Stimulated activated CD8-positive, alpha-beta memory T cell treated with anti-CD3 and anti-CD28 coated beads, Interleukin-15, amount 100 ng/mL, for 24 hours (primary cell): ENCODE results near the gene BICDL1.

Experiments
- DNase-seq: peaks from one replicate; pipeline ENCODE4 v3.0.0-alpha.2; 2020; ENCODE audit warnings: low read depth

BICDL1 gene

DNA sequence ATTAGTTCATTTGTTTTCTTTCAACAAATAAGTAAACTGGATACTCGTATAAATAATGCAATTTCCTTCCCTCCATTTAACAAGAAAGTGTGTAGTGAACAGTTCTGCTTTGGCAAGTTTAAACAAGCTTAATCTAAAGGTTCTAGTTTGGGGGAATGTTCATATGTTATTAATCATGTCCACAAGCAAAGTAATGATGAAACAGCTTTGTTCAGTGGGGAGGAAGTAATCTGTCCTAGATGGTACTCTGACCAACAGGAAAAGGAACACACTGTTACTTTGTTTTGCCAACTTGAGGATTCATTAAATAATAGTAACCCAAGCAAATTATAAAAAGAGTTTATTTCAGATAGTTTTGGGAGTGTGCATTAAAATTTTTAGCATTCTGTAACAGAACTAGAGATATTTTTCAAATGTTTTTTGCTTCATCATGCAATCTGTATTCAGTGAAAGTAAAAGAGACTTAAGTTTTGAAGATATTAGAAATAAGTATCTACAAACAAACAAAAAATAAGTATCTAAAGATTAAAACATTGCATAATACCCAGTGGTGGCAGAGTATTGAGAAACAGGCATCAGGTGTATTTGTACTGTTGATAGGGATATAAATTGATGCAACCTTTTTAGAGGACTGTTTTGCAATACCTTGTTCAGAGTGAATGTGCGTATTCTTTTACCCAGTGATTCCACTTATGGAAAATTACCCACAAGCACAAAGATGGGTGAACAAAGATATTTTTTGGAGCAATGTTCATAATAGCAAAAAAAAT is 66.4 kb downstream of the BICDL1 start:
- DNase-seq, result no peak

DNA sequence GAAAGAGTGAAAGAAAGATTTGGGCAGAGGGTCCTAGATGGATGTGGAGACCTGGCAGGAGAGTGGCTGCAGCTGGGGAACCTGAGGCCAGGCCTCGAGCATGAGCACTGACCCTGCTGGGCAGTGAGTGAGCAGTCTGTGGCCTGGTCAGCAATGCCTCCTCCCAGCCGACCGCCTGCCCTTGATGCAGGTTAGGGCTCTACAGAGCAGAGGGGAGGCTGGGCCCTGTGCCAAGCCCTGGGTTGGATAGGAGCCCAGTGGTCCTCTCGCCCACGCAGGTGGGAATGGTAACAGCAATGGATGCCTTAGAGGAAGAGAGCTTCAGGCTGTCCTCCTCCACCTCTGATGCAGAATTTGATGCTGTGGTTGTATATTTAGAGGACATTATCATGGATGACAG is 67.7 kb downstream of the BICDL1 start:
- no peak for DNase-seq

DNA sequence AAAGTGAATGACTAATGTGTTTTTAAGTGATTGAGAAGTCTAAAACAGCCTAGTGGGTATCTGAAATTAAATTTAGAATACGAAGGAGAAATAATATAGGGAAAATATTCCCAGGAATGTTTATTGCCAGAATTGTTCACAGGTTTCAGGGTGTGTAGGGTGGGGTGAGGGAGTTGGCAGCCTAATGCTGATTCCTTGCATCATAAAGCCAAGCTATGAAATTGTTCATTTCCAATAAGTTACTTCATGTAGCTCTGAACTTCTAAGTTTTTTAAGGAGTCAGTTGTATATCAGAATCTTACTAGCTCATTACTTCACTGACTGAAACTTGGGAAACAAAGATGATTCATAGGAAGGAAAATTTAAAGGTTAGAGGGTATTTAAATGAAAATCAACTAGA is 71.2 kb downstream of the BICDL1 start:
- no peak for DNase-seq

DNA sequence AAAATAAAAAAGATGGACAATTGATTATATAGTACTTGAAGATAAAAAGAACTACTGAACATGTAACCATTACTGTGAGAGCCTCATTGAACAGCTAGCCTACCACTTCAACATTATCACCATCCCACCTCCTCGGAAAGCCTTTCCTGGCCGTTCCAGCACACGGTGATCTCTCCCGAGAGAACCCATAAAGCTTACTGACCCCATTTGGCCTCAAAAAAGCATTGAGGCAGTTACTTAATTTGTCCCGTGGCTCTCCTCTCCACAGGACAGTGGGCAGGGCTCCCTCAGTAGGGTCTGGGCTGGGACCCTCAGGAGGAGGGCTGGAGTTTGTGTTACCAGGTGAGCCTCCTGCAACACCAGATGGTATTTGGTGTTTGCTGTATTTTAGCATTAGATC is 71.7 kb downstream of the BICDL1 start:
- no peak for DNase-seq

DNA sequence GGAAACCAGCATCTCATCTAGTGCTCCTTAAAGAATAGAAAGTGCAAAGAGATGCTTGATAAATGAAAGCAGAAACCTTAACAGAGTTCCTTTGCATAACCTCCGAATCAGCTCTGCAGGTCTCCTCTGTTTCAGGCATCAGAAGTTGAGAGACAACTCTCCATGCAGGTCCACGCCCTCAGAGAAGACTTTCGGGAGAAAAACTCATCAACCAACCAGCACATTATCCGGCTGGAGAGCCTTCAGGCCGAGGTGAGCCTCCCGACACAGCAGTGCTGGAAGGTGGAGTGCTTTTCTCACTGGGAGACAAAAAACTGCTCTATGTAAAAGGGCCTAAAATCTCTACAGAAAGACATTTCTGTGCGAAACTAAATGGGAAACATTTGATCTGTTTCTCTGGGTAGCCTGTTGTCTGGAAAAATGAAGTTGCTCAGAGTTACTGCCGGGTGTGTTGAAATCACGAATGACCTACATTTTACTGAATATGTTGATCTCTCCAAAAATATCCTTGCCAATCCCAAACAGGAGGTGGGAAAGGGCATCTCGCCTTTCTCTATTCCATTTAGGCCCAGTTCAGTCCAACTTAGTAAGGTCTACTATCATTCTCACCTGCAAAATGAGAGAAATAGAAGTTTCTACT is 72.7 kb downstream of the BICDL1 start:
- no peak for DNase-seq

DNA sequence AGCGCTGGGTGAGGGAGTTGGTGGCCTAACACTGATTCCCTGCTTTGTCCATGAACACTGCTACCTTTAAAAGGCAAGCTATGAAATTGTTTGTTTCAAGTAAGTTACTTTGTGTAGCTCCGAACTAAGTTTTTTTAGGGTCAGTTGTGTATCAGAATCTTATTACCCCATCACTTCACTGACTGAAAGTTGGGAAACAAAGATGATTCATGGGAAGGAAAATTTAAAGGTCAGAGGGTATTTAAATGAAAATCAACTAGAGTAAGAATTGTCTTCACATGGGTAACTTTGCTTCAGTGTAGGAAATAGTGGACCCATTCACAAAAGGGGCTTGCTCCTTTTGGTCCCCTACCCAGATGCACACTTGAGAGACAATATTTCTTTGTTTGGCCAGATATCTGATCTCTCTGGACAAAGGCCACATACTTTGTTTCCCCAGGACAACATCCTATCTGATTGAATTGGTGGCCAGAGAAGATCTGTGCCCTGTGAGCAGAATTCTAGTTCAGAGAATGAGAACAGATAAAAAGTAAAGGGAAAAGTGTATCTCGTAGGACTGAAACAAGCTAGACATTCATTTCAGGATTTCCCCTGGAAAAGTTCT is 74.0 kb downstream of the BICDL1 start:
- no peak for DNase-seq

DNA sequence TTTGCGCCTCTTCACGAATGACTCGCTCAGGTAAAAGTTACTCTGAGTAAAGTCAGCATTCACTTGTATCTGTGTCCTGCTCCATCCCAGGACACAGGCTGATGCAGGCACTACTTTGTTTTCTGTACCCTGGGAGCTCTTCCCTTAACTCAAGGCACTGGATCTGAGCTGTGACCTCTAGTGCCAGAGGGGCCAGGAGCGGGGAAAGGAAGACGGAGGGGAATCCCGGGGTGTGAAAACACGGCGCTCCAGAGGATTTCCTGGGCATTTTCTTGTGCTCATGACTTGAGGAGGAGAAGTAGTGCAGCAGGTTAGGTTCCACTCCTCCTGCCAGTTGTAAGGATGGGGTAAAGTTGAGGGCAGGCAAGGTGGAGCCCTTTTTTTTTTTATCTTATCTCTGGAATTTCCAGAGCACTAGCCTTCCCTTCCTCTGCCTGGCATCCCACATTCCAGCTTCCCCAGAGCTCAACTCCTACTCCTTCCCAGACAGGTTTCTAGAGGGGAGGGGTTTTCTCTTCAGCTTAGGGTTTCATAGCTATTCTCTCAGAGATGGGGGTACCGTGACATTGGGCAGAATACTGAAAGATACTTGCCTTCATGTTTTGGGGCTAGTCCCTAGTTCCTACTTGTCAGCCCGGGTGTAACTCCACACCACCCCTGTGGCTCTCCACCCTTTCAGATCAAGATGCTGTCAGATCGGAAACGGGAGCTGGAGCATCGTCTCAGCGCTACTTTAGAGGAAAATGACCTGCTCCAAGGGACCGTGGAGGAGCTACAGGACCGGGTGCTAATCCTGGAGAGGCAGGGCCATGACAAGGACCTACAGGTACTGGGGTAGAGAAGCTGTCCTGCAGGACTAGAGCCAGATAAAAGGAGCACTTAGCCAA is 75.3 kb downstream of the BICDL1 start:
- no peak for DNase-seq

DNA sequence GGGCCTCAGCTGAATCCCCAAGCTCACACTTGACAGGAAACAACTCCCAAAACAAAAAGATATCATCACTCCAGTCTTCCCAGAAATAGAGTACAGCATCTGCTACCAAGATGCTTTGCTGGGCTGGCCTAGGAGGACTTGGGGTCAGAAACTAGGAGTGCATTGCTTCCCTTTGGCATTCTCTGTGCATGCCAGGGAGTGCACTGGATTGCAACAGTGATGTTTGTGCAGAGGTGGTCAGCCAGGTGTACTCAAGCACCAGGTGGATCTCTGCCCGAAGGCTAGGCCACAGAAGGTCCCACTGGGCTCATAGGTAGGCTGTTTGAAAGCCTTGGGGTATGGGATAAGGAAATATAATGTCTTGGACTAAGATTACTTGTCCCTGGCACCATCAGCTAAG is 76.4 kb downstream of the BICDL1 start:
- no peak for DNase-seq

DNA sequence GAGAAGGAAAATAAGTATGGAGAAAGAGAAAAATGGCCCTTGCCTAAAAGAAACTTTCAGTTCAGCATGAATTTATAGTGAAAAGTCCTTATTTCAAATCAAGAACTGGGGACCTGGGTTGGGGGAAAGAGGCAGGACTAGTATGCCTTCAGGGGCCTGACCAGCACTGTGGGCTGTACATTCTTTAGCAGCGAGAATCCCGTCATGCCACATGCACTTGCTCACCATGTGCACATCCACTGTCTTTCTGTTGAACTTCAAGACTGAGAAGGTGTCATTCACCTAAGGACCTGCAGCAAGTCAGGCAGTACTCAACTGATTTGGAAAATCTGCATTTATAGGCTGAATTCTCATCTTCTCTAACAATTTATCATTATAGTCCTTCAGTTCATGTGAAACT is 77.3 kb downstream of the BICDL1 start:
- no peak for DNase-seq

DNA sequence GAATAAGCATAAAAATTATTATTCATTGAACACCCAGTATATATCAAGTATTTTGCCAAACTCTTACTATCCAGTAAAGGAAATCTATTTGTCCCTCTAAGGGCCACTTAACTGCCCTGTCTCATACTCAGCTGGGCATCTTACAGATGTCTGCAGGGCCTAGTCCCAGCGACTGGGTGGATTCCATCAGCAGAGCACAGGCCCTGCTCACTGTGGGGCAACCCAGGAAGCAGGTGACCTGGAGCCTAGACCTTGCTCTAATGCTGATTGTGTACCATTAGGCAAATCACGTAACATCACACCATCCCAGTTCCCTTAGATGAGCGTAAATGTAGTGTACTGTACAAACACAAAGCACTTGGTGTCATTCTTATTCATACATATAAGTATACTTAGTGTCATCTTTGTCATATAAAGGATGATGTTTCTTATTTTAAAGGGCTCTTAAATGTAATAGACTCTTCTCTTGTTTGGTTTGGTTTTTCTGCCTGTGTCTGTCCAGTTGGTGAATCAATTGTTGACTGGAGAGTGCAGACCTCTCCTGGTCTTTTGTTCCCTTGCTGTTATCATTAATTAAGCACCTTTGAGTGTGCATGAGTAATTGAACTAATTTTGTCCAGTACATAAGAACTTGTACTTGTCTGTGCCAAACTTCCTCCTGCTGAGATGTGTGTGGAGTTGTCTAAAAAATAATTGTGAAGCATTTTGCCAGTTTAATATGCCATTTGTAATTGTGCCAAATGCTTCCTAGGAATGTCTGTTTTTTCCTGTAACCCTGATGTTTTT is 78.2 kb downstream of the BICDL1 start:
- no peak for DNase-seq

DNA sequence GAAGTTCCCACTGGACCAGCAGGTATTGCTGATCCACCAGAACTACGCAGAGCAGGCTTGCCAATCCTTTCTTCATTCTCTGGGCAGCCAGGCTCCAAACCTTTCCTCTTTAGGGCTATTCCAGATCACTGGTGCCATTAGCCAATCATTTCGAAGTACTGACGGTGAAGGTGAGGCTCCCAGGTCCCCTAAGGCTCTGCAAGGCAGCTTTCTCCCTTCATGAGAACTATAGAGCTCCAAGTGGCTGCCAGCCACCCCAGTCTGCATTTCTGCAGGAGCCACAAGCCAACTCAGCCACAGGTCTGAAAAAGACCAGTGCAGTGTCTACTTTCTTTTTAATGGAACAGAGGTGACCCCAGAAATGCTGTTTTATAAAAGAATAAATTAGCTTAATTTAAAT is 78.9 kb downstream of the BICDL1 start:
- no peak for DNase-seq

DNA sequence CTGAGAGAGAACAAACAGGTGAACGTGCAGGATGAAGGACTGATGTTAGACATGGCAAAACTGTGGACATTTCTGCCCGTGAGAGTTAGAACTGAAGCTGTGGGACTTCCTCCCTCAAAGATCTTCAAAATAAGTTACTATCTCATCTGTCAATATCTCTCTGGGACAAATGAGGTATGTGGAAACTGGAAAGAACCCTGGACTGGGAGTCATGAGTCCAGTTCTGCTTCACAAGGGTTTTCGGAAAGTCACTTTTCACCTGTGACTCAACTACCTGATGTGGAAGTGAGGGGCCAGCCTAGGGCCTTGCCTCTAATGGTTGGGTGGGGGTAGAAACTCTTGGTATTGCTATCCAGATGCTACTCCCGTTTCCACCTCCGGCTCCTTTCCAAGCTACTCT is 80.2 kb downstream of the BICDL1 start:
- DNase-seq, result no peak

DNA sequence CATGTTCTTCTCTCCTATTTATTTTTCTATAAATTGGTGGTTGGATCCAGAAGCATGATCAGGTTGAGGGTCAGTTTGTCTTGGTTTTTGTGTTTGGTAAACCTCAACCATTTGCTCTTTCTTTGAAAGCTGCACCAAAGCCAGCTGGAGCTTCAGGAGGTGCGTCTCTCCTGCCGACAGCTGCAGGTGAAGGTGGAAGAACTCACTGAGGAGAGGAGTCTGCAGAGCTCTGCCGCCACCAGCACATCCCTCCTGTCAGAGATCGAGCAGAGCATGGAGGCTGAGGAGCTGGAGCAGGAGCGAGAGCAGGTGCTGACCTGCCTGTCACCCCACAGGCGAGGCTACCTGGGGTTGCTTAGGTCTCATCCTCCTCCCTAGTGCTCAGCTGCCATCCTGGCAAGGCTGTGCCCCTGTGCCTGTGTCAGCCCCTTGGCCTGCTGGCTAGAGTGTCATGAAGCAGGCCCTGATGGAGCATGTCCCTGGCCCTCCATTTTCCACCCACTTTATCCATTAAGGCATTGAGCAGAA is 82.5 kb downstream of the BICDL1 start:
- DNase-seq, result no peak

DNA sequence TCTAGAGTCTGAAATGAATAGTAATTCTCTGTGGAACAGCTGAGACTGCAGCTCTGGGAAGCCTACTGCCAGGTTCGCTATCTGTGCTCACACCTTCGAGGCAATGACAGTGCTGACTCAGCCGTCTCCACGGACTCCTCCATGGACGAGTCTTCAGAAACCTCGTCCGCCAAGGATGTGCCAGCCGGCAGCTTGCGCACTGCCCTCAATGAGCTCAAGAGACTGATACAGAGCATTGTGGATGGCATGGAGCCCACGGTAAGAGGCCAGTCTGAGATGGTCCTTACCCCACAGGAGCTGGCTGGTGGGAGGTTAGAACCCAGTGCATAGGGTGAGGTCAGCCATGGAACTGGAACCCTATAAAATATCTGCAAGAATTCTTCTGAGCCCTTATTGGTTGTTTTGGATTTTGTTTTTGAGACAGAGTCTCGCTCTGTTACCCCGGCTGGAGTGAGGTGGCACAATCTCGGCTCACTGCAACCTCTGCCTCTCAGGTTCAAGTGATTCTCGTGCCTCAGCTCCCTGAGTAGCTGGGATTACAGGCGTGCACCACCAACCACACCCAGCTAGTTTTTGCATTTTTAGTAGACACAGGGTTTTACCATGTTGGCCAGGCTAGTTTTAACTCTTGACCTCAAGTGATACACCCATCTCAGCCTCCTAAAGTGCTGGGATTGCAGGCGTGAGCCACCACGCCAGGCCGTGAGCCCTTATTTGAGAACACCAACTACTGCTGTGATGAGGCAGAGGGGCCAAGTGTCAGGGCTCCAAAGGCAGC is 83.6 kb downstream of the BICDL1 start:
- DNase-seq, result no peak

DNA sequence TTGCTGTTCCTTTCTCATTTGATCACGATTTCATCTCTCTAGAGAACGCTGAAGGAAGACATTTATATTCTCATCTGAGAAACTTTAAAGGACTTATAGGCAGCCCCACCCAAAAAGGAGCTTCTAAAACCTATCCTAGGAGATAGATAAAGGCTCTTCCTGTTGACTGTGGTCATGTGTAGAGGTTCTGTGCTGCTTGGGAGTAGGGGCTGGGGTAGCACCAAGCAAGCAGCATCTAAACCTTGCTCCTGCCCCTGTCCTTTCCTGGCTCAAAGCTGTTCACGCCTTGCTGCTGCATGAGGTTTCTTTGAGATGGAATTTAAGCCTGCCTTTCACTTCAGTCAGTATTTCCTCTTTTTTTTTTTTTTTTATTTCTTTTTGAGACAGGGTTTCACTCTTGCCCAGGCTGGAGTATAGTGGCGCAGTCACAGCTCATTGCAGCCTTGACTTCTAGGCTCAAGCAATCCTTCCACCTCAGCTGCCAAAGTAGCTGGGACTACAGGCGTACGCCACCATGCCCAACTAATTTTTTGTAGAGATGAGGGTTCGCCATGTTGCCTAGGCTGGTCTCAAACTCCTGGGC is 86.1 kb downstream of the BICDL1 start:
- no peak for DNase-seq

DNA sequence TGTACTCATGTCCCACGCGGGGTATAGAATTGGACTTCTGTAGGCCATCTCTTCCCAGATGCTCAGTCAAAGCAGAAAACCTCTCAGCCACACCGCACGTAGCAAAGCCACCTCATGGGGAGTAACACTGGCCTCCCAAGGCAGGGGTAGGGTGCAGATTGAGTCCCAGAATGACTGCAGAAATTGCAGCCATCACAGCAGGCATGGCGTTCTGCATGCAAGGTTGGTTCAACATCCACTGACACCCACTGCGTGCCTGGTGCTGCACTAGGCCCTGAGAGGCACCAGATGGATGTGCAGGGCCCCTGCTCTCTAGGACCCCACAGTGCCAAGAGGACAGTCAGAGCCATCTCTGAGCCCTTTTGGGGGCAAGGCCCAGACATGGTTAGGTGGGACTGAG is 87.6 kb downstream of the BICDL1 start:
- no peak for DNase-seq

DNA sequence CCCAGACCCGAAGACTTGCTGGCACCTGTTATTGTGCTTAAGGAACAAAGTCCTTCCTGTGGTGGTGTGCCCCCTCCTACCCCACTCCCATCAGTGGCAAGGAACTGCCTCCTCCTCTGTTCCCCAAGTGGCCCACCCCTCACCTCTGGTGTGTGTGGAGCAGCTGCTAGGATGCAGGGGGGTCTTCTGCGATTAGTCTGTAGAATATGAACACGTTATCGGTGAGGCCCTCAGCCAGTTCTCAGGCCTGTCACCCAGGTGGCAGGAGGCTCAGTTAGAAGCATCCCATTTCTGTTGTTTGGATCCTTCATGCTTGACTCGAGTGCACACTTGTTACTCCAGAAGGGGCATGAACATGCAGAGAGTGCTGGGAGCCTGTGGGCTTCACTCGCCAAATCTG is 88.2 kb downstream of the BICDL1 start:
- no peak for DNase-seq

DNA sequence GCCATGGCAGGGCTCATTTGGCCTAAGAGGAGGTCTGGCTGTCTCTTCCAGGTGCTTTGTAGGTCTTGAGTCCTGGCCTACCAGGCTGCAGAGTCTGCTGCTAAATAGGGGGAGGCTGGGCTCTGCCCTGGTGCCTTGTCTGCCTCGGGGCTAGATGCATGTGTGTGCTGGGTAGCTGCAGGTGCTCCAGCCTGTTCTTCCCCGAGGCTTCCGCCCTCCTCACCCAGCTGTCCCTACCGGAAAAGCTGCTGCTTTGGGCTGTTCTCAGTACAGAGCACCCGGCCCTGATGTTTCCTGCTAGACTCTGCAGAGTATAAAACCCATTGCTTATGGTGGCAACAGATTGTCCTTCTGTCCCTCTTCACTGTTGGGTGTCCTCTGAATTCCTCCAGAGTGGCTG is 89.8 kb downstream of the BICDL1 start:
- DNase-seq, result no peak

DNA sequence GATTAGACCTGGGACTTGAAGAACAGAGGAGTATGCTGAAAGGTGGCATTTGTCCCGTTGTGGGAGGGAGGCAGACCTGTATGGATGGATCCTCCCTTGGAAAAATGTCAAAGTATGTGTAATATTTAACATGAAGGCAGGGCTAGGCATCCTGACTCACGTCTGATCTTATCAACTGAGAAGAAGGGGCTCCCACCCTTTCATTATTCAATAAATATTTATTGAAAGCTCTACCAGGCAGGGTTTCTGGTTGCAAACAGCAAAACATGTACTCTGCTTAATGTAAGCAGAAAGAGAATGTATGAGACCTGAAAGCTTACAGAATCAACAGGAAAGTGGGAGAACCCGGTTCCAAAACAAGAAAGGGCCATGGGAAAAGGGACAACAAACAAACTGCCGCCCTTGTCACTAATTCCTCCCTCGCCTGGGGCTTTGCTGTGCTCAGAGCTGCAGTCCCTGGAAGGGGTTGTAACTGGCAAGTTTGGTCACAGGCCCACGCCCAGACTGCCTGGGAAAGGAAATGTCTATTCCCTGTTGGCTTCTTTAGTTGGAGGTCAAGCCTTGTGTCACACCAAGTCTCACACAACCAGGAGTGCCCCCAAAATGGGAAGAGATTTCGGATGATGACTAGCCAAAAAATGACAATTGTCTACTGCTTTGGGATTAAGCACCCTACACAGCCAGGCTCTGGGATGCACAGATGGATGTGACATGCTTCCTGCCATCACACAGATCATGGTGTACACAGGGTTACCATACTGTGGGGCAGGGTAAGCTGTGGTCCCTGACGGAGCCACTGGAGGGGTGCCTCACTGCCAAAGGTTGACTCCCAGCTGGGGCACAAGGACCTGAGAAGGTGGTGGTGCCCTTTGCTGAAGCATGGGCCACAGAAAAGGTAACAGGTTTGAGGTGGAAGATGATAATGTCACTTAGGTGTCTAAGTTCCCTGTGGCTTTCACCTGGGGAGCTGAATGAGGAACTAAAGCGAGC is 90.7 kb downstream of the BICDL1 start:
- no peak for DNase-seq
